Activated CD8-positive, alpha-beta T cell treated with anti-CD3 and anti-CD28 coated beads for 36 hours (primary cell): ENCODE data around the gene GCSAM. TPM values are rescaled to one million over a fixed set of nuclear protein-coding genes. Genes with fewer than 3 reads are reported as not detected.

ENCODE experiments used
- ATAC-seq: fragments of 200-7000 bp; cut with Tn5 transposase; one replicate; pipeline ENCODE4 v1.10.0; 2021; ENCODE audit warnings: mild to moderate bottlenecking, moderate library complexity
- CTCF ChIA-PET: fragments of 350-600 bp; sonication (Branson Sonifier 250); formaldehyde crosslinking; loops from one replicate; lab custom pipeline; 2021; ENCODE audit warnings: antibody characterized with exemption; lab: Charles Lee
- POLR2A ChIA-PET: fragments of 350-600 bp; sonication (Branson Sonifier 250); formaldehyde crosslinking; loops from one replicate; lab custom pipeline; 2021; ENCODE audit warnings: antibody characterized with exemption; lab: Charles Lee
- DNase-seq: peaks from one replicate; pipeline ENCODE4 v3.0.0-alpha.2; 2020
- H3K27ac Mint-ChIP-seq: one replicate; pipeline ENCODE4 v1.8.0; 2021; ENCODE audit warnings: mild to moderate bottlenecking, mixed read lengths
- H3K27me3 Mint-ChIP-seq: one replicate; pipeline ENCODE4 v1.8.0; 2021; ENCODE audit warnings: mixed read lengths
- H3K36me3 Mint-ChIP-seq: one replicate; pipeline ENCODE4 v1.8.0; 2021; ENCODE audit warnings: low read depth, mixed read lengths
- H3K4me1 Mint-ChIP-seq: one replicate; pipeline ENCODE4 v1.8.0; 2021; ENCODE audit warnings: low read depth, mixed read lengths
- H3K4me3 Mint-ChIP-seq: one replicate; pipeline ENCODE4 v1.8.0; 2021; ENCODE audit warnings: mild to moderate bottlenecking, moderate library complexity, mixed read lengths
- H3K9me3 Mint-ChIP-seq: one replicate; pipeline ENCODE4 v1.8.0; 2021; ENCODE audit warnings: mixed read lengths
- CTCF ChIP-seq: fragments of 200-600 bp; IDR thresholded peaks from one replicate; pipeline ENCODE4 v1.8.0; 2022; ENCODE audit warnings: antibody characterized with exemption, mild to moderate bottlenecking
- intact Hi-C: fragments of 100-400 bp; cut with micrococcal nuclease; formaldehyde crosslinking; loops from one replicate; pipeline ENCODE4 v1.10.0; 2022
- total RNA-seq, 2 experiments: library from RNA; stranded (reverse); gene quantifications; one replicate each; pipeline ENCODE4 v1.2.3, GENCODE V29; 2021

Gene GCSAM
- total RNA-seq, 2 experiments from 2014 or later = 9.9 to 12.9 TPM

GRCh38 chr3:112136046-112136445, 3.0 kb upstream of the GCSAM start:
- POLR2A ChIA-PET = no interaction called here
- no peaks in the 10 kb centered on the region for H3K9me3 Mint-ChIP-seq

GRCh38 chr3:112134335-112135124, 1.5 kb upstream of the GCSAM start:
- ATAC-seq = peak; percentile 21
- Mint-ChIP-seq H3K36me3 (peaks cover 1% of the 10 kb centered on the region), H3K9me3 (no peaks in the 10 kb centered on the region), H3K27me3 (no peaks in the 10 kb centered on the region), H3K4me1 (peaks cover 65% of the 10 kb centered on the region), H3K4me3 (no peak overlapping the region), H3K27ac (peak overlapping the region; percentile 96)
- intact Hi-C loops = loop anchor here (5.0 to 10.0 kb wide), 2 partner anchors 160 to 383 kb away; partner anchors contain the start of gene SLC9C1
- ChIA-PET CTCF (interaction anchor here (1.5 to 5.5 kb wide), 4 partner anchors 23 to 199 kb away, joined by 3 to 39 read pairs (median 8); partner anchors contain the start of gene CD200), POLR2A (no interaction called here)
- peak; percentile 31 for DNase-seq
- no peak for TF ChIP-seq CTCF

More at GRCh38 chr3:112136046-112136445, 3.0 kb upstream of the GCSAM start:
- peak overlapping the region; percentile 4 for H3K27ac Mint-ChIP-seq
- intact Hi-C loops = loop anchor here (5.0 to 10.0 kb wide), 2 partner anchors 159 to 381 kb away; partner anchors contain the start of gene SLC9C1
- no peak for DNase-seq
- H3K36me3 Mint-ChIP-seq = peaks cover 1% of the 10 kb centered on the region
- no peak for TF ChIP-seq CTCF
- peaks cover 58% of the 10 kb centered on the region for H3K4me1 Mint-ChIP-seq
- no peak for ATAC-seq
- H3K27me3 Mint-ChIP-seq = no peaks in the 10 kb centered on the region
- no peak overlapping the region for H3K4me3 Mint-ChIP-seq
- CTCF ChIA-PET = interaction anchor here (1.0 to 5.5 kb wide), 9 partner anchors 11 to 395 kb away, joined by 3 to 39 read pairs (median 9); partner anchors contain the start of genes CD200 and SLC9C1

- H3K4me1 Mint-ChIP-seq = peaks cover 72% of the 10 kb centered on the region
- DNase-seq = no peak
- H3K4me3 Mint-ChIP-seq = peak overlapping the region; percentile 88
- H3K27me3 Mint-ChIP-seq = no peaks in the 10 kb centered on the region
- CTCF ChIA-PET = interaction anchor here (1.4 to 2.5 kb wide), 4 partner anchors 15 to 200 kb away, joined by 3 to 9 read pairs (median 5); partner anchors contain the start of gene CD200
- H3K27ac Mint-ChIP-seq = peak overlapping the region; percentile 96
- peaks cover 1% of the 10 kb centered on the region for H3K36me3 Mint-ChIP-seq
- POLR2A ChIA-PET = no interaction called here
- no peak for ATAC-seq
- no peak for TF ChIP-seq CTCF
- no peaks in the 10 kb centered on the region for H3K9me3 Mint-ChIP-seq
- intact Hi-C loops = loop anchor here (10.0 kb wide), 1 partner anchor 161 kb away; the partner anchor contains the start of gene SLC9C1
Observed at GRCh38 chr3:112133626-112134334, 732 bp upstream of the GCSAM start.

- CTCF ChIA-PET = interaction anchor here (0.7 to 2.5 kb wide), 6 partner anchors 14 to 201 kb away, joined by 3 to 9 read pairs (median 5); partner anchors contain the start of gene CD200
- TF ChIP-seq CTCF = no peak
- peaks cover 3% of the 10 kb centered on the region for H3K36me3 Mint-ChIP-seq
- ATAC-seq = no peak
- DNase-seq = no peak
- H3K4me3 Mint-ChIP-seq = peak overlapping the region; percentile 88
- H3K4me1 Mint-ChIP-seq = peaks cover 84% of the 10 kb centered on the region
- H3K27ac Mint-ChIP-seq = peak overlapping the region; percentile 96
- intact Hi-C loops = loop anchor here (10.0 kb wide), 1 partner anchor 162 kb away; the partner anchor contains the start of gene SLC9C1
- POLR2A ChIA-PET = interaction anchor here (0.7 to 0.9 kb wide), 2 partner anchors 132 to 169 kb away, joined by 4 read pairs; no protein-coding TSS in a partner anchor
- H3K9me3 Mint-ChIP-seq = no peaks in the 10 kb centered on the region
- no peaks in the 10 kb centered on the region for H3K27me3 Mint-ChIP-seq
Observed at GRCh38 chr3:112132554-112132953, 494 bp downstream of the GCSAM start.
